Skeletal muscle tissue (tissue), 4 donors: ENCODE results near the gene STK11. TPM values are rescaled to one million over a fixed set of nuclear protein-coding genes. Genes with fewer than 3 reads are reported as not detected.
"Not testable (repeated sequence)": the region's sequence is repeated elsewhere in the genome, so short reads cannot be mapped to it uniquely, and the experiment has no call there.

ENCODE experiments used
- H3K27ac ChIP-seq: one replicate; pipeline ENCODE4 v1.7.0; 2013; ENCODE audit warnings: mild to moderate bottlenecking, low read depth, low read length, inconsistent platforms
- H3K27me3 ChIP-seq, 3 donors: one replicate each; pipeline ENCODE4 v1.7.0; 2013; ENCODE audit warnings: low read length in 3 of 3; ENCODE audit not compliant: control insufficient read depth in 3 of 3, insufficient read depth in 3 of 3
- H3K36me3 ChIP-seq, 3 donors: one replicate each; pipeline ENCODE4 v1.7.0; 2013; ENCODE audit warnings: low read length in 3 of 3; ENCODE audit not compliant: control insufficient read depth in 3 of 3, insufficient read depth in 3 of 3
- H3K4me1 ChIP-seq, 3 donors: one replicate each; pipeline ENCODE4 v1.7.0; 2013; ENCODE audit warnings: low read length in 3 of 3, mild to moderate bottlenecking in 3 of 3; ENCODE audit not compliant: control insufficient read depth in 3 of 3, insufficient read depth in 3 of 3
- H3K4me3 ChIP-seq, 3 donors: one replicate each; pipeline ENCODE4 v1.7.0; 2013; ENCODE audit warnings: low read length in 3 of 3
- H3K9ac ChIP-seq, 3 donors: one replicate each; pipeline ENCODE4 v1.7.0; 2013; ENCODE audit warnings: low read length in 3 of 3, mild to moderate bottlenecking in 3 of 3, moderate library complexity in 2 of 3, low read depth in 1 of 3
- H3K9me3 ChIP-seq, 3 donors: one replicate each; pipeline ENCODE4 v1.7.0; 2013; ENCODE audit warnings: low read length in 3 of 3; ENCODE audit not compliant: control insufficient read depth in 3 of 3
- total RNA-seq: library from RNA; depleted of rRNA; stranded (reverse); fragments of >200 nt; gene quantifications from one replicate; pipeline ENCODE4 v1.2.3, GENCODE V29; 2014
- donor health status: Osteomylitis.

Gene STK11
- total RNA-seq, 1 donor from 2014 or later: 51.7 TPM

DNA sequence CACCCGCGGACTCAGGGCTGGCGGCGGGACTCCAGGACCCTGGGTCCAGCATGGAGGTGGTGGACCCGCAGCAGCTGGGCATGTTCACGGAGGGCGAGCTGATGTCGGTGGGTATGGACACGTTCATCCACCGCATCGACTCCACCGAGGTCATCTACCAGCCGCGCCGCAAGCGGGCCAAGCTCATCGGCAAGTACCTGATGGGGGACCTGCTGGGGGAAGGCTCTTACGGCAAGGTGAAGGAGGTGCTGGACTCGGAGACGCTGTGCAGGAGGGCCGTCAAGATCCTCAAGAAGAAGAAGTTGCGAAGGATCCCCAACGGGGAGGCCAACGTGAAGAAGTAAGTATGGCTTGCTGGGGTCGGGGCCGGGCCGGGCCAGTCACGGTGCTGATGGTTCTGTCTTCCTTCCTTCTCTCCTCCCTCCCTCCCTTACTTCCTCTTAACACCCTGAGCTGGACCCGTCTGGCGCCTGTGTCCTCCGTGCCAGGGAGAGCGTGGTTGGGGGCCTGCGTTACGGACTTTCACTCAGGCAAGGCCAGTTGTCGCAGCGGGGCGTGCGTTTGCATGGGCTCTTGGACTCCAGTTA lies 1.4 kb downstream of the STK11 start:
- Histone ChIP-seq H3K9me3 (no peaks in the 10 kb centered on the region), H3K4me3 (peak overlapping the region; percentile 79 to 98 (median 89)), H3K9ac (peak overlapping the region; percentile 88 to 98 (median 95)), H3K27me3 (no peaks in the 10 kb centered on the region), H3K36me3 (peaks cover 3 to 4% (median 4%) of the 10 kb centered on the region in 3 donors), H3K27ac (peak overlapping the region; percentile 89), H3K4me1 (peaks cover 39 to 53% (median 45%) of the 10 kb centered on the region in 3 donors)

DNA sequence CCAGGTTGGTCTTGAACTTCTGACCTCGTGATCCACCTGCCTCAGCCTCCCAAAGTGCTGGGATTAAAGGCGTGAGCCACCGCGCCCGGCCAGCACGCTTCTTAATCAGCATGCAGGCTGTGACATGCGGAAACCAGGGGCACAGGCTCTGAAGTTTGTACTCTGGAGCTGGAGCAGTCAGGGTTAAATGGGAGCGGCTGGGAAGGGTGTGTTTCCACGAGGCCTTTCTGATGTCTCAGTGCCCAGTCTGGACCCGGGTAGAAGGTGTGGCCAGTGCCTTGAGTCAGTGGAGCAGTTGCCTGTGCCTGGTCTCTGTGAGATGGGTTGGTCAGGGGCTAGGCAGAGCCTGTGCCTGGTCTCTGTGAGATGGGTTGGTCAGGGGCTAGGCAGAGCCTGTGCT lies 3.3 kb downstream of the STK11 start:
- peaks cover 51 to 67% (median 62%) of the 10 kb centered on the region in 3 donors for H3K4me1 ChIP-seq
- not testable (repeated sequence) for H3K9me3 ChIP-seq, H3K27me3 ChIP-seq, H3K36me3 ChIP-seq
- peak overlapping the region in 2 of 3 donors; percentile 23 to 64 for H3K9ac ChIP-seq
- peak overlapping the region; percentile 60 for H3K27ac ChIP-seq
- peak overlapping the region in 2 of 3 donors; percentile 35 to 36 for H3K4me3 ChIP-seq

DNA sequence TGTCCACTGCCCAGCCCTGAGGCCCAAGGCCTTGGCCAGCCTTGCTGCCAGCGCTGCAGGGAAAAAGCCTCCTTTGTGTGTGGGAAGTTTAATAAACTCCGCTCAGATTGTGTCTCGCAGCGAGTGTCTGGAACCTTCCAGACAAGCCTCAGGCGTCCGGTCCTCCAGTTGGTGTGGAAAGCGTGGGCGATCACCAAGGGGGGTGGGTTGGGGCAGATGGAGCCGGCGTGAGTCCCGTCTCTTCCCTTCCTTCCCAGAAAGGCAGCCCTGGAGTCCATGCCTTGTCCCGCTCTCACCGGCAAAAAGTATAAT lies 4.6 kb downstream of the STK11 start:
- H3K4me3 ChIP-seq: peak overlapping the region in 1 of 3 donors; percentile 31
- peak overlapping the region; percentile 97 for H3K27ac ChIP-seq
- no peaks in the 10 kb centered on the region for H3K27me3 ChIP-seq
- H3K9me3 ChIP-seq: no peaks in the 10 kb centered on the region
- H3K36me3 ChIP-seq: peaks cover 3 to 4% (median 4%) of the 10 kb centered on the region in 3 donors
- peaks cover 61 to 77% (median 73%) of the 10 kb centered on the region in 3 donors for H3K4me1 ChIP-seq
- peak overlapping the region in 2 of 3 donors; percentile 33 to 64 for H3K9ac ChIP-seq

DNA sequence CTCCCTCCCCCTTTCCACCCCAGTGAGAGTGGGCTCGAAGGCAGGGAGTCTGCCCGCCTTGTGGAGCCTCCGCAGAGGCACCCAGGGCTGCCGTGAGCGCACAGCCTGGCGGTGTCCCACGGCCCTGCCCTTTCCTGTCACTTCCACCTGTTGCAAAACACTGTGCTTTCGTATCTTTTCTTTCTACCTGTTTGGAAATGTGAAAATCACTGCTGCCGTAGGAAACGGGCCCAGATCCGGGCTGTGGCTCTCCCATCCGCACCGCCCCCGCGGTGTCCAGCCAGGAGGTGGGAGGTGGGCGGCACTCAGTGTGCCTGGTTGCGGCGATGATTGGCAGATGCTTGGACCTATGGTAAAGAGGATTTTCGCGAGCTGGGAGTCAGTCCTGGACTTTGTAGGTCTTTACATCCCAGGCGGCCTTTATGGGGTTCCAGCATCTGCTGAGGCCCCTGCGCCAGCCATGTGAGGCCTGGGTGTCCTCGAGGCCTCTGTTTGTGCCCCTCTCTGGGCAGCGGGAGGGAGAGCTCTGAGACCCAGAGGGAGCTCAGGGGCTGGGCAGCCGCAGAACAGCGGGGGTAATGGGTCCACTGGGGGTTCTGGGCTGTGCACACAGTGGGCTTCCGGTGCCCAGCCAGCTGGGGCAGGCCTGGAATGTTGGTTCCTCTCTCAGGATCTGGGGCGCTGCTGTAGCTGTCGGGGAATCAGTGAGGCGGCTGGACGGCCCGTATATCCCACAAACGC lies 6.1 kb downstream of the STK11 start:
- Histone ChIP-seq H3K9ac (peak overlapping the region in 2 of 3 donors; percentile 43 to 60), H3K9me3 (no peaks in the 10 kb centered on the region), H3K36me3 (peaks cover 3 to 4% (median 4%) of the 10 kb centered on the region in 3 donors), H3K27ac (peak overlapping the region; percentile 97), H3K4me3 (peak overlapping the region in 1 of 3 donors; percentile 12), H3K4me1 (peaks cover 75 to 88% (median 85%) of the 10 kb centered on the region in 3 donors), H3K27me3 (no peaks in the 10 kb centered on the region)

DNA sequence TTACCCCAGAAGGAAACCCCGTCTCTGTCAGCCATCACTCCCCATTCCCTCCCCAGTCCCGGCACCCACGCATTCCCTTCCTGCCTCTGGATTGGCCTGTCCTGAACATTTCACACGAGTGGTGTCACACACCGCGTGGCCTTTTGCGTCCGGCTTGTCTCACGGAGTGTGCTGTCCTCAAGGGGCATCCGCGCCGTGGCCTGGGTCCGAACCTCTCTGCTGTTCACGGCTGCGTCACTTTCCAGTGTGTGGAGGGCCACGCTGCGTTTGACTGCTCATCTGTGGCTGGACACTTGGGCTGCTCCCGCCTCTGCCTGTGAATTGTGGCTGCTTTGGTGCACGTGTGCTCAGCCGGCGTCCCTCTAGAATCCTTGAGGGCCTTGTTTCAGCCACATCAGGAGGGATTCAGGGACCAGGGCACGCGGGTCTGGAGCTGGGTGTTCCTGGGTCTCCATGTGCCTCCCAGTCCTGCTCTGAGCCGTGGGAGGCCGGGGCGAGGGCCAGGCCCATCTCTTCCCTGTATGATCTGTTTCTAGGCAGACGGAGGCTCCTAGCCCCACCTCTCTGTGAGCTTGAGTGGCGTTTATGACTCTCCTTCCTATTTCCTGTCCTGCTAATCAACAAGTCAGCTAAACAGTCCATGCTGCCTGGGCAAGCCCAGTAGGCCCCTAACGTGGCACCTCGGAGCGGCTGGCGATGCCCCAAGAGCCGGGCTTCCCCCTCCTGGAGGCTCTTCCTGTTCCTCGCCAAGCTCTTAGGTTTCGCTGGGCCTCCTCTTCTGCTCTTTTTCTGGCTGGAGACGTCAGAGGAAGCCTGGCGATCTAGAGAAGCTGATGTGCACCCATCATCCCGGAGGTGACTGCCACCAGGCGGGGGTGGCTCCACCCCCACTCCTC lies 8.1 kb downstream of the STK11 start:
- Histone ChIP-seq H3K9ac (peak overlapping the region; percentile 84 to 91 (median 85)), H3K36me3 (peaks cover 3 to 4% (median 4%) of the 10 kb centered on the region in 3 donors), H3K4me1 (peaks cover 80 to 92% (median 89%) of the 10 kb centered on the region in 3 donors), H3K9me3 (no peaks in the 10 kb centered on the region), H3K27ac (peak overlapping the region; percentile 97), H3K4me3 (peak overlapping the region; percentile 20 to 77 (median 72)), H3K27me3 (no peaks in the 10 kb centered on the region)

DNA sequence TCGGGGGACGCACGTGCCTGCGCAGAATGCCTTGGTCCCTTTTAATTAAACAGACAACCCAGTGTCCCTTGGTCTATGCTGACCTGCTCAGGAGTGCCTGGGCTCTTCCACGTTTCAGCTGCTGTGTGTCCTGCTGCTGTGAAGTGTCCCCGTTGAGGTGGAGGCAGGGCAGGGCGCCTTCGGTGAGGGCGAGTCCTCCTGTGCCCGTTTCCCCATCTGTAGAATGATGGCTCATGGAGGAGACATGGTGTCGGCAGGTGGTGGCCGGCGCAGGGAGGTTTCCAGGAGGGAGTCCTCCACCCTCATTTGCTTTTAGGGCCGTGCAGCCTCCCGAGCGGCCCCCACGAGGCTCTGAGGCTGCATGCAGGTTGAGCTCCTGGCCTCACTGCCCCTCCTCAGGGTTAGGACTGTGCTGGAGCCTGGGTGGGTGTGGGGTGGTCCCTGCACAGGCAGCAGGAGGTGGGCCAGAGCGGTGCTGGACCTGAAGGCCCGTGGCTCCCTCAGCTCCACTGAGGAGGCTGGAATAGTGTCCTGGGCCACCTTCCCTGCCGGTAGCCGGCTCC lies 8.8 kb downstream of the STK11 start:
- peak overlapping the region; percentile 84 to 91 (median 85) for H3K9ac ChIP-seq
- peaks cover 3 to 4% (median 4%) of the 10 kb centered on the region in 3 donors for H3K36me3 ChIP-seq
- no peaks in the 10 kb centered on the region for H3K9me3 ChIP-seq
- H3K4me1 ChIP-seq: peaks cover 78 to 90% (median 88%) of the 10 kb centered on the region in 3 donors
- H3K27ac ChIP-seq: peak overlapping the region; percentile 97
- no peaks in the 10 kb centered on the region for H3K27me3 ChIP-seq
- H3K4me3 ChIP-seq: peak overlapping the region; percentile 30 to 77 (median 72)

DNA sequence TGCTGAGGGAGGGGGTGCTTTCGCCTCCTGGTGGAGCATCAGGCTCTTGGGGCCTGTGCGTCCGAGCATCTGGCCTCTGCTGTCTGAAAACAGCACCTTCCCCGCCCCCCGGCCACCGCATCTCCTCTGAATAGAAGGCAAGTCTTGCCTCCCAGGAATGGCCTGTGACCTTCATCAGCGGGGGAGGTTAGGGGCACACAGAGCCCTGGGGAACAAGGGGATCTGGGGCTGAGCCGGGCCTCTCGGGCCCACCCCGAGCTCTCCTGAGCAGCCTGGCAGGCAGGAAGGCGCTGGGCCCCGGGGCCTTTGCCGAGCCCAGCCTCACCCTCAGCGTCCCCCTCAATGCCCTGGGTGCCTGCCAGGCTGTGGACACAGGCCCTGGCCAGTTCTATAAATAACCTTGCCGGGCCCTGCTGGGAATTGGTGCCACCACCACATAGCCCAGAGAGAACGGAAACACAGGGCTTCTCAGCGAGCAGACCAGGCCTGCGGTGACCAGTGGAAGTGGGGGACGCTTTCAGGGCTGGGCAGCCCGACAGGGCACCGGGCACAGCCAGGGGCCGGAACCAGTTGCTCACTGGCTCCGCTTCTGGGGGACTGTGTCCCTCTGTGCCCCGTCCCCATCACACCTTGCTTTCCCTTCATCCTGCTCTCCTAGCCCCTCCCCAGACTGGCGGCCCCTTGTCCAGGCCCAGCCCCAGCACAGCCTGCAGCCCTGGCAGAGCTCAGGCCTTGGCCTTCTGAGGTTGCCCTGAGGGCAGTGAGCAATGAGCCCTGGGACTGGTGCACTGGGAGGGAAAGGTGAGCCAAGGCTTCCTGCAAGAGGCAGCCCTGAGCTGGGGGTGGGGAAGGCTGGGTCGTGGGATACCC lies 9.5 kb downstream of the STK11 start:
- Histone ChIP-seq H3K4me1 (peaks cover 72 to 88% (median 86%) of the 10 kb centered on the region in 3 donors), H3K9ac (peak overlapping the region; percentile 84 to 91 (median 85)), H3K4me3 (peak overlapping the region; percentile 51 to 77 (median 72)), H3K9me3 (no peaks in the 10 kb centered on the region), H3K27me3 (no peaks in the 10 kb centered on the region), H3K27ac (peak overlapping the region; percentile 97), H3K36me3 (peaks cover 0 to 2% (median 0%) of the 10 kb centered on the region in 3 donors)

DNA sequence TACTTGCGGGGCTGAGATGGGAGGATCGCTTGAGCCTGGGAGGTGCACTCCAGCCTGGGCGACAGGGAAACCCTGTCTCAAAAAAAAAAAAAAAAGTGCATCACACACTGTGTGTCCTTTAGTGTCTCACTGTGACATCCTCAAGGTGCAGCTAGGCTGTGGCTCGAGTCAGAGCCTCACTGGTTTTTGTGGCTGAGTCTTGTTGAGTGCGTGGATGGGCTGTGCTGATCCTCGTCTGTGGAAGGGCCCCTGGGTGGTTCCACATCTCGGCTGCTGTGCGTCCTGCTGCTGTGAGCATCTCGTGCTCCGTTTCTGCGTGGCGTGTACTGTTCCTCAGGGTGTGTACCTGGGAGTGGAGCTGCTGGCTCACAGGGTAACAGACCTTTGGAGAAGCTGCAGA lies 11.2 kb downstream of the STK11 start:
- H3K9ac ChIP-seq: peak overlapping the region; percentile 52 to 91 (median 73)
- peaks cover 67 to 91% (median 89%) of the 10 kb centered on the region in 3 donors for H3K4me1 ChIP-seq
- no peaks in the 10 kb centered on the region for H3K9me3 ChIP-seq
- H3K27ac ChIP-seq: peak overlapping the region; percentile 97
- H3K27me3 ChIP-seq: no peaks in the 10 kb centered on the region
- peak overlapping the region; percentile 9 to 58 (median 13) for H3K4me3 ChIP-seq
- peaks cover 7 to 10% (median 8%) of the 10 kb centered on the region in 3 donors for H3K36me3 ChIP-seq

DNA sequence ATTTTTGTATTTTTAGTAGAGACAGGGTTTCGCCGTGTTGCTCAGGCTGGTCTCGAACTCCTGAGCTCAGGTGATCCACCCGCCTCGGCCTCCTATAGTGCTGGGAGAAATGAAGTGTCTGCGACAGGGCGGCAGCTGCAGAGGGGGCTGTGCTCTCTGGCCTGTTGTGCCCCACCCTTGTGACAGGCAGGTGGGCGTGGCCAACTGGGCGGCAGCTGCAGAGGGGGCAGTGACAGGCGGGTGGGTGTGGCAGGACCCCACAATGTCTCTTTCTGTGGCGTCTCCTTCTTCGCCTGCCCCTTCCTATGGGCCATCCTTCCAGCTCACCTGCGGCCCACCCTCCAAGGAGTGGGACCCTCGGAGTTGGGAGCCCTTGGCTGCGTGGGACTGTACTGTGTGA lies 11.8 kb downstream of the STK11 start:
- Histone ChIP-seq H3K4me1 (peaks cover 62 to 91% (median 88%) of the 10 kb centered on the region in 3 donors), H3K4me3 (peak overlapping the region in 1 of 3 donors; percentile 58), H3K9me3 (no peaks in the 10 kb centered on the region), H3K9ac (peak overlapping the region; percentile 52 to 91 (median 73)), H3K36me3 (peaks cover 7 to 10% (median 8%) of the 10 kb centered on the region in 3 donors), H3K27me3 (no peaks in the 10 kb centered on the region), H3K27ac (peak overlapping the region; percentile 97)
